DOHH2 (cell line): ENCODE data around the gene PLXNA3.

ENCODE experiments used
- EZH2phosphoT487 ChIP-seq: fragments of 200-600 bp; sonication (generic); IDR thresholded peaks from 2 replicates; pipeline ENCODE4 v1.6.1; 2017; ENCODE audit warnings: borderline replicate concordance, mild to moderate bottlenecking, antibody characterized with exemption, low read length, moderate library complexity, mixed read lengths
- TF ChIP-seq, protein P1 (sequence below): fragments of 200-600 bp; sonication (generic); IDR thresholded peaks from one replicate; pipeline ENCODE4 v1.5.1; 2014; ENCODE audit warnings: antibody characterized with exemption, mild to moderate bottlenecking, low read depth, low read length; ENCODE audit not compliant: poor library complexity, severe bottlenecking

DNA sequence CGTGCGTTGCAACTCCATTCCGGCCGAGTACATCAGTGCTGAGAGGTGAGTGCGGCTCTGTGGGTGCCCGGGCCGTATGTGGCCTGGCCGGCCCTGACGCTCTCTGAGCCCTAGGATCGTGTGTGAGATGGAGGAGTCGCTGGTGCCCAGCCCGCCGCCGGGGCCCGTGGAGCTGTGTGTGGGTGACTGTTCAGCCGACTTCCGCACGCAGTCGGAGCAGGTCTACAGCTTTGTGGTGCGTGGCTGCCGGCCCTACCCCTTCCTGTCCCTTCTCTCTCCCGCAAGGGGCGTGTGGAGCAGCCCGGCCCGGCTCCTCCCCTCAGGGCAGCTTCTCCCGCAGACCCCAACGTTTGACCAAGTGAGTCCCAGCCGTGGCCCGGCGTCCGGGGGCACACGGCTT is 8.0 kb downstream of the PLXNA3 start:
- TF ChIP-seq EZH2phosphoT487 = no peak
- TF ChIP-seq, protein P1, sequence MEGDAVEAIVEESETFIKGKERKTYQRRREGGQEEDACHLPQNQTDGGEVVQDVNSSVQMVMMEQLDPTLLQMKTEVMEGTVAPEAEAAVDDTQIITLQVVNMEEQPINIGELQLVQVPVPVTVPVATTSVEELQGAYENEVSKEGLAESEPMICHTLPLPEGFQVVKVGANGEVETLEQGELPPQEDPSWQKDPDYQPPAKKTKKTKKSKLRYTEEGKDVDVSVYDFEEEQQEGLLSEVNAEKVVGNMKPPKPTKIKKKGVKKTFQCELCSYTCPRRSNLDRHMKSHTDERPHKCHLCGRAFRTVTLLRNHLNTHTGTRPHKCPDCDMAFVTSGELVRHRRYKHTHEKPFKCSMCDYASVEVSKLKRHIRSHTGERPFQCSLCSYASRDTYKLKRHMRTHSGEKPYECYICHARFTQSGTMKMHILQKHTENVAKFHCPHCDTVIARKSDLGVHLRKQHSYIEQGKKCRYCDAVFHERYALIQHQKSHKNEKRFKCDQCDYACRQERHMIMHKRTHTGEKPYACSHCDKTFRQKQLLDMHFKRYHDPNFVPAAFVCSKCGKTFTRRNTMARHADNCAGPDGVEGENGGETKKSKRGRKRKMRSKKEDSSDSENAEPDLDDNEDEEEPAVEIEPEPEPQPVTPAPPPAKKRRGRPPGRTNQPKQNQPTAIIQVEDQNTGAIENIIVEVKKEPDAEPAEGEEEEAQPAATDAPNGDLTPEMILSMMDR = no peak
